Memory B cell (primary cell): Measurements from ENCODE around the gene CDC25C.
A peak's percentile ranks its signal among the peaks of the same experiment; 100 is the strongest.
"Not testable (repeated sequence)": the region's sequence is repeated elsewhere in the genome, so short reads cannot be mapped to it uniquely, and the experiment has no call there.

Source experiments
- ATAC-seq: fragments of 150-1000 bp; cut with Tn5 transposase; 2 replicates; pipeline ENCODE4 v1.10.0; 2021; ENCODE audit warnings: low read depth, mild to moderate bottlenecking, moderate library complexity
- DNase-seq, 2 donors: peaks; one replicate each; pipeline ENCODE4 v3.0.0; 2022; ENCODE audit warnings: low spot score in 2 of 2
- H3K27ac Mint-ChIP-seq: one replicate; pipeline ENCODE4 v1.8.0; 2022; ENCODE audit warnings: mild to moderate bottlenecking, moderate library complexity, mixed read lengths
- H3K27me3 Mint-ChIP-seq: one replicate; pipeline ENCODE4 v1.8.0; 2022; ENCODE audit warnings: mixed read lengths
- H3K36me3 Mint-ChIP-seq: one replicate; pipeline ENCODE4 v1.8.0; 2022; ENCODE audit warnings: mild to moderate bottlenecking, mixed read lengths
- H3K4me1 Mint-ChIP-seq: one replicate; pipeline ENCODE4 v1.8.0; 2022; ENCODE audit warnings: mixed read lengths
- H3K4me3 Mint-ChIP-seq: one replicate; pipeline ENCODE4 v1.8.0; 2022; ENCODE audit warnings: mild to moderate bottlenecking, moderate library complexity, mixed read lengths
- H3K9me3 Mint-ChIP-seq: one replicate; pipeline ENCODE4 v1.8.0; 2022; ENCODE audit warnings: mixed read lengths

The CDC25C gene

DNA sequence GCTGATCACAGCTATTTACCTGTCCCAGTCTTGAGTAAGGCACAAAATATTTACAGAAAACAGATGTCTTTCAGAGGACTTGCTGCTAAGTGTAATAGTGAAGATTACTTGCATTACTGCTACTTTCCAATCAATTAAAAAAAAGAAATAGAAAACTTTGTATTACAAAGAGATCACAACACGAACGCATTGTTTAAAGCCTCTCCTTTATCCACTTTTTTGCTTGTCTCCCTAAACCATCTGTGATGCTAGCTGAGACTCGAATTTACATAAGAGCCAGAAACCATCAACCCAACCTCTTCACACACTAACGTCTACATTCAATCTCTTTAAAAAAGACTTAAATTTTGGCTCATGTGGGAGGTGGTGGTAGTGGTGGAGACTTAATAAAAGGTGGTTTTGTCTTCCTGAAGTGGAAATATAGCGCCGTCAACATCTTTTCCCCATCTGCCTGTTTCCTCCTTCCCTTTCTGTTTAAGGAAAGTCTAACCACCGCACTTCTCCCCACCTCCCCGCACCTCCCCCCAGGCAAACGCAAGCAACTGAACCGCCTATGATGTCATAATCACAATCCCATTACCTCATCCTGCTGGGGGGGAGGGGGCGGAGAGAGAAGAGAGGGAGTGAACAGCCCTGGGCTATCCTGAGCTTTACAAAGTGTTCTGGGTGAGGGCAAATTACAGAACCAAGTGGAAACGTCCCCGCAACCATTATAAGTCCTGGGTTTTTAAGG is 5.5 kb upstream of the CDC25C start:
- no peak for DNase-seq

DNA sequence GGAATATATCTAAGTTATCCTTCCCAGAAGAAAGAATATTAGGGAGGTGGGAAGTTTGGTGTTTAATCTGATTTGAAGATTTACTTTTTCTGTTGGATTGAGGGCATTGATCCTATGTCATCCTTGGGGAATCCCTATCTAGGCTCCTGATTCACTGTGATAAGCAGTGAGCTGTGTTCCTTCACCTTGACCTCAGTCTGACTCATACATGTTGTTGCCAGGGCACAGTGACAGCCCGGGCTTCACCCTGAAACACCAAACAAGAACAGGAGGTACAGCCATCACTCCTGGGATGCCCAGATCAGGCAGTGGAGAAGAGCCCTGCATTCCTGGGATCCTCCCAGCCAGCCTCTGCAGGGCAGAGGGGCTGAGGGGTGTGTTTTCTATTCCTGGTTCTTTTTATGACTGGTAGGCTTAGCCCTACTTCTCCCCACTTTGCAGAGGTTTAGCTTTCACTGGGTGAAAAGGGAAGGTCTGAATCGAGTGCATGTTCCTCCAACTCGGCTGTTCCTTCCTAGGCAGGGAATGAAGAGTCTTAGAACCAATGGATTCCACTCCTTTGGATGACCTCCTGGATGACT is 3.4 kb upstream of the CDC25C start:
- ATAC-seq = no peak
- peaks cover 23% of the 10 kb centered on the region for H3K4me1 Mint-ChIP-seq
- H3K27me3 Mint-ChIP-seq = no peaks in the 10 kb centered on the region
- H3K4me3 Mint-ChIP-seq = no peak overlapping the region
- no peak for DNase-seq
- H3K9me3 Mint-ChIP-seq = no peaks in the 10 kb centered on the region
- no peaks in the 10 kb centered on the region for H3K36me3 Mint-ChIP-seq
- H3K27ac Mint-ChIP-seq = no peak overlapping the region

More for the DNA sequence above, 5.5 kb upstream of the CDC25C start:
- ATAC-seq = peak; percentile 35
- Mint-ChIP-seq H3K9me3 (no peaks in the 10 kb centered on the region), H3K4me1 (peaks cover 26% of the 10 kb centered on the region), H3K27ac (peak overlapping the region; percentile 100), H3K4me3 (peak overlapping the region; percentile 96), H3K27me3 (no peaks in the 10 kb centered on the region), H3K36me3 (peaks cover 5% of the 10 kb centered on the region)

GRCh38 chr5:138330813-138331448 is 673 bp downstream of the CDC25C start:
- H3K4me1 Mint-ChIP-seq = peaks cover 5% of the 10 kb centered on the region
- no peaks in the 10 kb centered on the region for H3K9me3 Mint-ChIP-seq
- no peaks in the 10 kb centered on the region for H3K36me3 Mint-ChIP-seq
- peak overlapping the region; percentile 88 for H3K4me3 Mint-ChIP-seq
- no peaks in the 10 kb centered on the region for H3K27me3 Mint-ChIP-seq
- no peak overlapping the region for H3K27ac Mint-ChIP-seq
- ATAC-seq (no peak), DNase-seq (no peak)

DNA sequence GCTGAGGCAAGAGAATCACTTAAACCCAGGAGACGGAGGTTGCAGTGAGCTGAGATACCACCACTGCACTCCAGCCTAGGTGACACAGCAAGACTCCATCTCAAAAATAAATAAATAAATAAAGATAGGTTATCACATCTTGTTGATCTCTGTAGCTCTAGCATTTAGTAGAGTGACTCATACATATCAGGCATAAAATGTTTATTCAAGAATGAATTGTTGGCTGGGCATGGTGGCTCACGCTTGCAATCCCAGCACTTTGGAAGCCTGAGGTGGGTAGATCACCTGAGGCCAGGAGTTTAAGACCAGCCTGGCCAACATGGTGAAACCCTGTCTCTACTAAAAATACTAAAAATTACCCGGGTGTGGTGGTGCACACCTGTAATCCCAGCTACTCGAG is 13.4 kb downstream of the CDC25C start:
- H3K4me3 Mint-ChIP-seq, H3K4me1 Mint-ChIP-seq, ATAC-seq, DNase-seq, H3K27ac Mint-ChIP-seq, H3K36me3 Mint-ChIP-seq, H3K9me3 Mint-ChIP-seq, H3K27me3 Mint-ChIP-seq: not testable (repeated sequence)

DNA sequence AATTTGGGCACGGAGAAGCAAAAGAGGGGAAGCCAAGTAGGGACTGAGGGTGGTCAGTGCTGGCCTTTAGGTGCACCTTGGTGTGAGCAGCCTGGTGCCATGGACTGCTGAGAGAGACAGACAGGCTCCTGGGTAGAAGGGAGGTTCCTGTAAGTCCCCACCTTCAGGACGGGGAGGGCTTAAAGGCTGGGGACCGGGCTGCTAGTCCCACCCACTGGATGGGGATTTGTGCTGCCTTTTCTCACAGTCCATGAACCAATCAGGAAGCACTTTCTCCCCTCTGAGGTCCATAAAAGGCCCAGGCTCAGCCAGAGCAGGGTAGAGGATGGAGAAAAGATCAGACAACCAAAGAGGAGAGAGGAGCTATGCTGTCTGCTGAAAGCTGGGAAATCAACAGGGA is 15.2 kb downstream of the CDC25C start:
- peaks cover 1% of the 10 kb centered on the region for H3K9me3 Mint-ChIP-seq
- no peaks in the 10 kb centered on the region for H3K4me1 Mint-ChIP-seq
- ATAC-seq (no peak), DNase-seq (no peak)
- H3K27ac Mint-ChIP-seq = no peak overlapping the region
- H3K36me3 Mint-ChIP-seq = no peaks in the 10 kb centered on the region
- no peak overlapping the region for H3K4me3 Mint-ChIP-seq
- no peaks in the 10 kb centered on the region for H3K27me3 Mint-ChIP-seq

GRCh38 chr5:138315751-138316278 is 15.8 kb downstream of the CDC25C start:
- H3K36me3 Mint-ChIP-seq = no peaks in the 10 kb centered on the region
- ATAC-seq = no peak
- no peak overlapping the region for H3K27ac Mint-ChIP-seq
- H3K27me3 Mint-ChIP-seq = no peaks in the 10 kb centered on the region
- H3K4me1 Mint-ChIP-seq = no peaks in the 10 kb centered on the region
- no peak for DNase-seq
- peaks cover 1% of the 10 kb centered on the region for H3K9me3 Mint-ChIP-seq
- H3K4me3 Mint-ChIP-seq = no peak overlapping the region

- Mint-ChIP-seq H3K27ac (no peak overlapping the region), H3K36me3 (no peaks in the 10 kb centered on the region), H3K9me3 (no peaks in the 10 kb centered on the region), H3K4me1 (no peaks in the 10 kb centered on the region), H3K4me3 (no peak overlapping the region), H3K27me3 (no peaks in the 10 kb centered on the region)
- ATAC-seq = no peak
- DNase-seq = no peak
Observed at GRCh38 chr5:138305797-138306196, 25.8 kb downstream of the CDC25C start.

- H3K27ac Mint-ChIP-seq = no peak overlapping the region
- no peak overlapping the region for H3K4me3 Mint-ChIP-seq
- H3K27me3 Mint-ChIP-seq = no peaks in the 10 kb centered on the region
- DNase-seq (no peak), ATAC-seq (no peak)
- no peaks in the 10 kb centered on the region for H3K4me1 Mint-ChIP-seq
- H3K9me3 Mint-ChIP-seq = no peaks in the 10 kb centered on the region
- H3K36me3 Mint-ChIP-seq = peaks cover 4% of the 10 kb centered on the region
Observed at GRCh38 chr5:138303372-138303771, 28.2 kb downstream of the CDC25C start.

DNA sequence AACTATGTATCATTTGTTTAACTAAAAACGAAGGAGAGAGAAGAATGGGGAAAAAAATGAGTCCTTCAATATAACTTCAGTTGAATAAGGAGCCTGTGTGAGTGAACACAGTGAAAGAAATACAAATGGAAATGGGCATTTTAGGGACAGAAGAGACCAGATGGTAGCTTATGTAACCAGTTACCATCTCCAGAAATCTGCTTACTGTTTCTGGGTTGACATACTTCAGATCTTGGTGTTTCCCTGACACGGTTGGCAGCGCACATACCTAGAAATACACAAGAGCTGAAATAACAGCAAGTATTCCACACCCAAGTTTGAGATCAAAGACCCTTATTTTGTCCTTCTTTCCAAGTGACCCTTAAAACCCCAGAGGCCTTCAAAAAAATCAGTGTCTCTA is 42.3 kb downstream of the CDC25C start:
- Mint-ChIP-seq H3K36me3 (no peaks in the 10 kb centered on the region), H3K27me3 (no peaks in the 10 kb centered on the region), H3K27ac (no peak overlapping the region), H3K4me3 (no peak overlapping the region), H3K4me1 (peaks cover 4% of the 10 kb centered on the region), H3K9me3 (no peaks in the 10 kb centered on the region)
- ATAC-seq (no peak), DNase-seq (no peak)

DNA sequence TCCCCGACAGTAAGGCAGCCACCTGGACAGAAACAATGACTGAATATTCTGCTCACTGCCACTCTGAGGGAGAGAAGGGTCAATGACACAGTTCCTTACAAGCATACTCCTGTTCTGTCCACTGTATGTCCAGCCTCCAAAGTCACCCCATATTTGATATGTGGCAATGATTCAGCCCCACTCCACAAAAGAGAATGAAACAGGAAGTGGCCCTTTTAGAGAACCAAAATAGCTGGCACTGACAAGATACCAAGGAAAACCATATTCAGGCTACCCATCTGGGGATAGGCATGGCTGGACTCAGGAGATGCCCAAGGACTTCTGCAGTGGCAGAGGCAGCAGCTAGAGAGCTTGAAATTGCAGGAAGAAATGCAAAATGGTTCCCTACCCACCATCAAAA is 44.4 kb downstream of the CDC25C start:
- Mint-ChIP-seq H3K4me1 (peaks cover 4% of the 10 kb centered on the region), H3K4me3 (no peak overlapping the region), H3K36me3 (no peaks in the 10 kb centered on the region), H3K27ac (no peak overlapping the region), H3K27me3 (no peaks in the 10 kb centered on the region), H3K9me3 (no peaks in the 10 kb centered on the region)
- no peak for ATAC-seq
- no peak for DNase-seq

- no peak overlapping the region for H3K4me3 Mint-ChIP-seq
- peaks cover 4% of the 10 kb centered on the region for H3K4me1 Mint-ChIP-seq
- no peak for DNase-seq
- no peak for ATAC-seq
- no peaks in the 10 kb centered on the region for H3K9me3 Mint-ChIP-seq
- no peak overlapping the region for H3K27ac Mint-ChIP-seq
- no peaks in the 10 kb centered on the region for H3K36me3 Mint-ChIP-seq
- no peaks in the 10 kb centered on the region for H3K27me3 Mint-ChIP-seq
Observed at GRCh38 chr5:138282920-138283742, 48.5 kb downstream of the CDC25C start.

DNA sequence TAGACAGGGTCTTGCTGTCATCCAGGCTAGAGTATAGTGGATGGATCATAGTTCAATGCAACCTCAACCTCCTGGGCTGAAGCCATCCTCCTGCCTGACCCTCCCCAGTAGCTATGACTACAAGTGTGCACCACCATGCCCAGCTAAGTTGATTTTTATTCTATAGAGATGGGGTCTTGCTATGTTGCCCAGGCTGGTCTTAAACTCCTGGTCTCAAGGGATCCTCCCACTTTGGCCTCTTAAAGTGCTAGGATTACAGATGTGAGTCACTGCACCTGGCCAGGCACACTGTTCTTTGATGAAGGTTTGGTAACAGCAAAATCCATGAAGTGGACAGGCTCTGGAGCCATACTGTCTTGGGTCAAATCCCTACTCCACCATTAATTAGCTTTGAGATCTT is 50.7 kb downstream of the CDC25C start:
- no peaks in the 10 kb centered on the region for H3K36me3 Mint-ChIP-seq
- H3K4me1 Mint-ChIP-seq = no peaks in the 10 kb centered on the region
- no peak overlapping the region for H3K27ac Mint-ChIP-seq
- H3K4me3 Mint-ChIP-seq = no peak overlapping the region
- no peaks in the 10 kb centered on the region for H3K9me3 Mint-ChIP-seq
- no peak for DNase-seq
- H3K27me3 Mint-ChIP-seq = no peaks in the 10 kb centered on the region
- no peak for ATAC-seq

DNA sequence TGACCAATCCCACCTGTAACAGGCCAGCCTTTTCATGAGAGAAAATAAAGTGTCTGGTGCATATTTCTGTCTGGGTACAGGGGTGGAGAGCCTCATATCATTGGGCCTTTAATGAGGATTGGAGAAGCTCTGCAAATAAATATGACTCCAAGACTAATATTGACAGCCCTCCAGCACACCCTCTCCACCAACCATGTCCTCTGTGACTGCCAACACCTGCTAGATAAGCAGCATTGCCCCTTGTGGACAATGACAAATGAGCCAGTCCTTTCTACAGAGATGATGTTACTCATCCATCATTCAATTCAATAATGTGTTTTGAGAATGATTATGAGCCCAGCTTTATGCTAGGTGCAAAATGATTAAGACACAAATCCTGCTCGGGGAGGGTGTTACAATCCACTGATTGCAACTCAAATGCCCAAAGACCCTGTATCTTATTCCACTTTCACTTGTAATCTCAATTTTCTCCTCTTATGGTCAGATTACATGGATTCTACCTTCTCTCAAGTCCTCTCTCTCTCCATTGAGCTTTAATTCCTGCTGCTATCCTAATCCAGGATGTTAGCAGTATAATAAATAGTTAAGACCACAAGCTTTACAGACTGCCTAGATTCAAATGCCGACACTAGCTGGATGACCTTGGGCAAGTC is 55.1 kb downstream of the CDC25C start:
- DNase-seq (no peak), ATAC-seq (no peak)
- Mint-ChIP-seq H3K36me3 (no peaks in the 10 kb centered on the region), H3K9me3 (no peaks in the 10 kb centered on the region), H3K27ac (no peak overlapping the region), H3K4me1 (peaks cover 8% of the 10 kb centered on the region), H3K4me3 (no peak overlapping the region), H3K27me3 (peaks cover 12% of the 10 kb centered on the region)
